GM21423 (cell line): Measurements from ENCODE around the gene KRT39.
"Not testable (repeated sequence)": the region's sequence is repeated elsewhere in the genome, so short reads cannot be mapped to it uniquely, and the experiment has no call there.

ENCODE experiments used
- ATAC-seq: cut with Tn5 transposase; IDR thresholded peaks from one replicate; pipeline ENCODE4 v1.9.1; 2021; ENCODE audit warnings: mild to moderate bottlenecking, moderate library complexity; ENCODE audit not compliant: unreplicated experiment

The KRT39 gene

GRCh38 chr17:40966848-40967247 is at the start of gene KRT39:
TSS of gene KRT39 (minus strand) at chr17:40966948. CDS start at chr17:40966856, 92 bp downstream.
- ATAC-seq = no peak

GRCh38 chr17:41015454-41015853 is 48.7 kb upstream of the KRT39 start:
- no peak for ATAC-seq

GRCh38 chr17:41013606-41014005 is 46.9 kb upstream of the KRT39 start:
- no peak for ATAC-seq

- ATAC-seq = no peak
Observed at GRCh38 chr17:41013181-41013580, 46.4 kb upstream of the KRT39 start.

GRCh38 chr17:41012326-41013120 is 45.8 kb upstream of the KRT39 start:
- ATAC-seq = no peak

GRCh38 chr17:41010441-41010840 is 43.7 kb upstream of the KRT39 start:
- ATAC-seq = no peak

GRCh38 chr17:41009936-41010335 is 43.2 kb upstream of the KRT39 start:
- no peak for ATAC-seq

- no peak for ATAC-seq
Observed at GRCh38 chr17:41009301-41009760, 42.6 kb upstream of the KRT39 start.

- ATAC-seq = no peak
Observed at GRCh38 chr17:41008811-41009210, 42.1 kb upstream of the KRT39 start, which contains the start of gene KRTAP3-1. TSS of gene KRTAP3-1 (minus strand) at chr17:41009128. CDS start at chr17:41009074, 54 bp downstream.

GRCh38 chr17:41004397-41004796 is 37.6 kb upstream of the KRT39 start:
- ATAC-seq = no peak

- ATAC-seq = no peak
Observed at GRCh38 chr17:41003926-41004325, 37.2 kb upstream of the KRT39 start.

- ATAC-seq = no peak
Observed at GRCh38 chr17:41002814-41003213, 36.1 kb upstream of the KRT39 start.

GRCh38 chr17:41001795-41002194 is 35.0 kb upstream of the KRT39 start:
- no peak for ATAC-seq

- not testable (repeated sequence) for ATAC-seq
Observed at GRCh38 chr17:40999563-40999962, 32.8 kb upstream of the KRT39 start, which contains the start of gene KRTAP3-2. TSS of gene KRTAP3-2 (minus strand) at chr17:40999906. CDS start at chr17:40999853, 53 bp downstream.

GRCh38 chr17:40997361-40997760 is 30.6 kb upstream of the KRT39 start:
- no peak for ATAC-seq

GRCh38 chr17:40996829-40997228 is 30.1 kb upstream of the KRT39 start:
- no peak for ATAC-seq

GRCh38 chr17:40995116-40995515 is 28.4 kb upstream of the KRT39 start:
- ATAC-seq = no peak

- no peak for ATAC-seq
Observed at GRCh38 chr17:40993839-40994238, 27.1 kb upstream of the KRT39 start, which contains the start of gene KRTAP3-3. TSS of gene KRTAP3-3 (minus strand) at chr17:40994164. CDS start at chr17:40994097, 67 bp downstream.

- no peak for ATAC-seq
Observed at GRCh38 chr17:40993084-40993483, 26.3 kb upstream of the KRT39 start.

- no peak for ATAC-seq
Observed at GRCh38 chr17:40992666-40993065, 25.9 kb upstream of the KRT39 start.

GRCh38 chr17:40986920-40987319 is 20.2 kb upstream of the KRT39 start:
- ATAC-seq = no peak

- no peak for ATAC-seq
Observed at GRCh38 chr17:40984226-40984625, 17.5 kb upstream of the KRT39 start, which contains the start of gene KRT40. TSS of gene KRT40 (minus strand) at chr17:40984326. CDS start at chr17:40984273, 53 bp downstream.
